CD4-positive, CD25-positive, alpha-beta regulatory T cell (primary cell): ENCODE results near the gene TBL1XR1. TPM values are rescaled to one million over a fixed set of nuclear protein-coding genes. Genes with fewer than 3 reads are reported as not detected.
A peak's percentile ranks its signal among the peaks of the same experiment; 100 is the strongest.

Experiments used
- ATAC-seq, 2 donors: fragments of 150-1000 bp; cut with Tn5 transposase; one replicate each; pipeline ENCODE4 v1.10.0; 2021; ENCODE audit warnings: low read depth in 2 of 2, moderate number of reproducible peaks in 2 of 2, moderate library complexity in 1 of 2
- DNase-seq, 3 donors: peaks; one replicate each; pipeline versions ENCODE4 v3.0.0 to v3.0.0-alpha.2; 2012 to 2022; ENCODE audit warnings: mixed read lengths in 1 of 3
- H3K27ac ChIP-seq: one replicate; pipeline ENCODE4 v1.7.0; 2013; ENCODE audit warnings: mild to moderate bottlenecking, low read length; ENCODE audit not compliant: insufficient read depth, poor library complexity, severe bottlenecking
- H3K27me3 ChIP-seq: one replicate; pipeline ENCODE4 v1.7.0; 2013; ENCODE audit warnings: low read length; ENCODE audit not compliant: control insufficient read depth, insufficient read depth
- H3K36me3 ChIP-seq: one replicate; pipeline ENCODE4 v1.7.0; 2013; ENCODE audit warnings: mild to moderate bottlenecking, low read length, moderate library complexity; ENCODE audit not compliant: control insufficient read depth, insufficient read depth
- H3K4me1 ChIP-seq: 2 replicates; pipeline ENCODE4 v1.7.0; 2013; ENCODE audit warnings: mild to moderate bottlenecking, low read length; ENCODE audit not compliant: insufficient read depth, control insufficient read depth, poor library complexity, severe bottlenecking
- H3K4me3 ChIP-seq: one replicate; pipeline ENCODE4 v1.7.0; 2013; ENCODE audit warnings: low read depth, mild to moderate bottlenecking, low read length, moderate library complexity
- H3K9me3 ChIP-seq, 2 experiments: 1 replicate in 1 of 2; 2 replicates in 1 of 2; pipeline ENCODE4 v1.7.0; 2013; ENCODE audit warnings: low read length in 2 of 2, mild to moderate bottlenecking in 1 of 2, moderate library complexity in 1 of 2; ENCODE audit not compliant: control insufficient read depth in 2 of 2
- H3K27ac Mint-ChIP-seq, 3 donors: one replicate each; pipeline ENCODE4 v1.8.0; 2020 to 2022; ENCODE audit warnings: mild to moderate bottlenecking in 3 of 3, mixed read lengths in 3 of 3, moderate library complexity in 2 of 3
- H3K27me3 Mint-ChIP-seq: one replicate; pipeline ENCODE4 v1.8.0; 2022; ENCODE audit warnings: mild to moderate bottlenecking, mixed read lengths
- H3K36me3 Mint-ChIP-seq: one replicate; pipeline ENCODE4 v1.8.0; 2020; ENCODE audit warnings: mixed read lengths
- H3K4me1 Mint-ChIP-seq, 4 donors: one replicate each; pipeline ENCODE4 v1.8.0; 2020 to 2022; ENCODE audit warnings: mixed read lengths in 4 of 4, mild to moderate bottlenecking in 1 of 4
- H3K4me3 Mint-ChIP-seq, 4 donors: one replicate each; pipeline ENCODE4 v1.8.0; 2020 to 2022; ENCODE audit warnings: mild to moderate bottlenecking in 4 of 4, mixed read lengths in 4 of 4, moderate library complexity in 3 of 4
- H3K9me3 Mint-ChIP-seq, 7 donors: one replicate each; pipeline ENCODE4 v1.8.0; 2020 to 2022; ENCODE audit warnings: mixed read lengths in 7 of 7, mild to moderate bottlenecking in 3 of 7, moderate library complexity in 2 of 7
- polyA plus RNA-seq, 4 donors: library from polyadenylated mRNA; unstranded; fragments of 300-500 nt; fragmentation: Illumina TruSeq; gene quantifications; one replicate each; pipeline ENCODE4 v1.2.3, GENCODE V29; 2021
- total RNA-seq: library from RNA; stranded (reverse); gene quantifications from one replicate; pipeline ENCODE4 v1.2.3, GENCODE V29; 2022

TBL1XR1 gene
- total and polyA plus RNA-seq, 5 donors from 2014 or later: 34.0 to 146 (median 41.6) TPM

GRCh38 chr3:177213801-177214535 lies 16.7 kb upstream of the TBL1XR1 start:
- Histone ChIP-seq H3K4me1 (no peaks in the 10 kb centered on the region), H3K27me3 (no peaks in the 10 kb centered on the region), H3K4me3 (no peak overlapping the region), H3K36me3 (no peaks in the 10 kb centered on the region), H3K9me3 (no peaks in the 10 kb centered on the region), H3K27ac (no peak overlapping the region)
- DNase-seq (no peak), ATAC-seq (no peak)
- Mint-ChIP-seq H3K27ac (no peak overlapping the region), H3K4me3 (no peak overlapping the region), H3K27me3 (no peaks in the 10 kb centered on the region), H3K4me1 (peaks cover 0 to 18% (median 5%) of the 10 kb centered on the region in 4 donors), H3K9me3 (no peaks in the 10 kb centered on the region), H3K36me3 (no peaks in the 10 kb centered on the region)

GRCh38 chr3:177212756-177213155 lies 15.5 kb upstream of the TBL1XR1 start:
- no peak for DNase-seq
- H3K4me3 Mint-ChIP-seq: no peak overlapping the region
- Histone ChIP-seq H3K27me3 (no peaks in the 10 kb centered on the region), H3K36me3 (no peaks in the 10 kb centered on the region), H3K9me3 (no peaks in the 10 kb centered on the region), H3K4me1 (no peaks in the 10 kb centered on the region), H3K27ac (no peak overlapping the region), H3K4me3 (no peak overlapping the region)
- H3K9me3 Mint-ChIP-seq: no peaks in the 10 kb centered on the region
- ATAC-seq: no peak
- peaks cover 0 to 18% (median 5%) of the 10 kb centered on the region in 4 donors for H3K4me1 Mint-ChIP-seq
- H3K27ac Mint-ChIP-seq: peak overlapping the region in 1 of 3 donors; percentile 87
- H3K36me3 Mint-ChIP-seq: no peaks in the 10 kb centered on the region
- H3K27me3 Mint-ChIP-seq: no peaks in the 10 kb centered on the region

- H3K27me3 ChIP-seq: no peaks in the 10 kb centered on the region
- no peak overlapping the region for H3K4me3 ChIP-seq
- peak overlapping the region; percentile 43 for H3K27ac ChIP-seq
- no peaks in the 10 kb centered on the region for H3K9me3 Mint-ChIP-seq
- peaks cover 0 to 18% (median 5%) of the 10 kb centered on the region in 4 donors for H3K4me1 Mint-ChIP-seq
- no peak overlapping the region for H3K4me3 Mint-ChIP-seq
- H3K4me1 ChIP-seq: no peaks in the 10 kb centered on the region
- no peaks in the 10 kb centered on the region for H3K36me3 ChIP-seq
- H3K9me3 ChIP-seq: no peaks in the 10 kb centered on the region
- peak overlapping the region in 2 of 3 donors; percentile 72 to 87 for H3K27ac Mint-ChIP-seq
- H3K27me3 Mint-ChIP-seq: no peaks in the 10 kb centered on the region
- DNase-seq (peak in 2 of 3 donors; percentile 34 to 38), ATAC-seq (peak in 1 of 2 donors; percentile 28)
- H3K36me3 Mint-ChIP-seq: no peaks in the 10 kb centered on the region
Observed at GRCh38 chr3:177212278-177212610, 15.0 kb upstream of the TBL1XR1 start.

- Mint-ChIP-seq H3K27ac (peak overlapping the region in 2 of 3 donors; percentile 72 to 87), H3K27me3 (no peaks in the 10 kb centered on the region), H3K36me3 (no peaks in the 10 kb centered on the region), H3K9me3 (no peaks in the 10 kb centered on the region), H3K4me1 (peaks cover 0 to 21% (median 5%) of the 10 kb centered on the region in 4 donors), H3K4me3 (no peak overlapping the region)
- Histone ChIP-seq H3K36me3 (no peaks in the 10 kb centered on the region), H3K27ac (peak overlapping the region; percentile 43), H3K9me3 (no peaks in the 10 kb centered on the region), H3K27me3 (no peaks in the 10 kb centered on the region), H3K4me1 (no peaks in the 10 kb centered on the region), H3K4me3 (no peak overlapping the region)
- ATAC-seq (peak in 1 of 2 donors; percentile 24), DNase-seq (peak in 1 of 3 donors; percentile 39)
Observed at GRCh38 chr3:177211503-177212277, 14.4 kb upstream of the TBL1XR1 start.

GRCh38 chr3:177210744-177211502 lies 13.6 kb upstream of the TBL1XR1 start:
- no peak overlapping the region for H3K4me3 ChIP-seq
- no peaks in the 10 kb centered on the region for H3K4me1 ChIP-seq
- no peak for DNase-seq
- Mint-ChIP-seq H3K27ac (peak overlapping the region in 2 of 3 donors; percentile 72 to 87), H3K9me3 (no peaks in the 10 kb centered on the region), H3K4me1 (peaks cover 0 to 21% (median 6%) of the 10 kb centered on the region in 4 donors), H3K27me3 (no peaks in the 10 kb centered on the region), H3K36me3 (no peaks in the 10 kb centered on the region), H3K4me3 (no peak overlapping the region)
- no peaks in the 10 kb centered on the region for H3K27me3 ChIP-seq
- no peak overlapping the region for H3K27ac ChIP-seq
- H3K36me3 ChIP-seq: no peaks in the 10 kb centered on the region
- no peak for ATAC-seq
- H3K9me3 ChIP-seq: no peaks in the 10 kb centered on the region

- no peak overlapping the region for H3K27ac Mint-ChIP-seq
- Histone ChIP-seq H3K36me3 (no peaks in the 10 kb centered on the region), H3K27me3 (no peaks in the 10 kb centered on the region), H3K4me3 (no peak overlapping the region), H3K9me3 (no peaks in the 10 kb centered on the region), H3K27ac (no peak overlapping the region), H3K4me1 (no peaks in the 10 kb centered on the region)
- no peaks in the 10 kb centered on the region for H3K27me3 Mint-ChIP-seq
- H3K4me3 Mint-ChIP-seq: no peak overlapping the region
- DNase-seq (no peak), ATAC-seq (no peak)
- peaks cover 0 to 1% (median 0%) of the 10 kb centered on the region in 7 donors for H3K9me3 Mint-ChIP-seq
- peaks cover 0 to 21% (median 7%) of the 10 kb centered on the region in 4 donors for H3K4me1 Mint-ChIP-seq
- H3K36me3 Mint-ChIP-seq: no peaks in the 10 kb centered on the region
Observed at GRCh38 chr3:177209509-177209908, 12.2 kb upstream of the TBL1XR1 start.

- Mint-ChIP-seq H3K36me3 (no peaks in the 10 kb centered on the region), H3K4me1 (peaks cover 0 to 21% (median 7%) of the 10 kb centered on the region in 4 donors)
Observed at GRCh38 chr3:177208781-177209180, 11.5 kb upstream of the TBL1XR1 start.

More at GRCh38 chr3:177208781-177209180, 11.5 kb upstream of the TBL1XR1 start:
- Mint-ChIP-seq H3K4me3 (no peak overlapping the region), H3K9me3 (peaks cover 0 to 1% (median 0%) of the 10 kb centered on the region in 7 donors), H3K27me3 (no peaks in the 10 kb centered on the region), H3K27ac (no peak overlapping the region)
- H3K4me1 ChIP-seq: no peaks in the 10 kb centered on the region
- DNase-seq (no peak), ATAC-seq (no peak)
- H3K4me3 ChIP-seq: no peak overlapping the region
- H3K27me3 ChIP-seq: no peaks in the 10 kb centered on the region
- H3K36me3 ChIP-seq: no peaks in the 10 kb centered on the region
- no peaks in the 10 kb centered on the region for H3K9me3 ChIP-seq
- no peak overlapping the region for H3K27ac ChIP-seq
